HG03135 (cell line): Measurements from ENCODE around the gene CALHM1.
"Not testable (repeated sequence)": the region's sequence is repeated elsewhere in the genome, so short reads cannot be mapped to it uniquely, and the experiment has no call there.

Experiments
- ATAC-seq: cut with Tn5 transposase; IDR thresholded peaks from one replicate; pipeline ENCODE4 v1.9.1; 2021; ENCODE audit warnings: mild to moderate bottlenecking, moderate library complexity; ENCODE audit not compliant: unreplicated experiment

CALHM1 gene, protein sequence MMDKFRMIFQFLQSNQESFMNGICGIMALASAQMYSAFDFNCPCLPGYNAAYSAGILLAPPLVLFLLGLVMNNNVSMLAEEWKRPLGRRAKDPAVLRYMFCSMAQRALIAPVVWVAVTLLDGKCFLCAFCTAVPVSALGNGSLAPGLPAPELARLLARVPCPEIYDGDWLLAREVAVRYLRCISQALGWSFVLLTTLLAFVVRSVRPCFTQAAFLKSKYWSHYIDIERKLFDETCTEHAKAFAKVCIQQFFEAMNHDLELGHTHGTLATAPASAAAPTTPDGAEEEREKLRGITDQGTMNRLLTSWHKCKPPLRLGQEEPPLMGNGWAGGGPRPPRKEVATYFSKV

DNA sequence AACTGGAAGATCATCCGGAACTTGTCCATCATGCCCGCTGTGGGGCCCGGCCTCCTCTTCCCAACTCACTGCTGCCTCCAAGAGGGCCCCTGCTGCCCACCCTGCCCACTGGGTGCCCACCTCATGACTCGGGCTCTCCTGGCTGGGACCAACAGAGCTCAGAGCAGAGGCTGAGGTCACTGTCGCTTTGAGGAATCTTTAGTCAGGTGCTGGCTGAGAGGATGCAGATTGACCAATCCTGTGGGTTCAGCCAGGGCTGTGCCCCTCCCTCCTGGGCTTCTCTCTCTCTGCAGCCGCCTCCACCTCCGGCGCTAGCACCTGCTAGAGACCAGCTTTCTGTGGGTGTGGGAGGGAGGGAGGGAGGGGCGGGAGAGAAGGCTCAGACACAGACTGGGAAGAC, at the start of gene CALHM1:
Gene CALHM1 (minus strand): TSS at position 181 of the 400 bp plus-strand sequence. CDS start 149 bp downstream, at position 32.
- peak; percentile 60 for ATAC-seq

DNA sequence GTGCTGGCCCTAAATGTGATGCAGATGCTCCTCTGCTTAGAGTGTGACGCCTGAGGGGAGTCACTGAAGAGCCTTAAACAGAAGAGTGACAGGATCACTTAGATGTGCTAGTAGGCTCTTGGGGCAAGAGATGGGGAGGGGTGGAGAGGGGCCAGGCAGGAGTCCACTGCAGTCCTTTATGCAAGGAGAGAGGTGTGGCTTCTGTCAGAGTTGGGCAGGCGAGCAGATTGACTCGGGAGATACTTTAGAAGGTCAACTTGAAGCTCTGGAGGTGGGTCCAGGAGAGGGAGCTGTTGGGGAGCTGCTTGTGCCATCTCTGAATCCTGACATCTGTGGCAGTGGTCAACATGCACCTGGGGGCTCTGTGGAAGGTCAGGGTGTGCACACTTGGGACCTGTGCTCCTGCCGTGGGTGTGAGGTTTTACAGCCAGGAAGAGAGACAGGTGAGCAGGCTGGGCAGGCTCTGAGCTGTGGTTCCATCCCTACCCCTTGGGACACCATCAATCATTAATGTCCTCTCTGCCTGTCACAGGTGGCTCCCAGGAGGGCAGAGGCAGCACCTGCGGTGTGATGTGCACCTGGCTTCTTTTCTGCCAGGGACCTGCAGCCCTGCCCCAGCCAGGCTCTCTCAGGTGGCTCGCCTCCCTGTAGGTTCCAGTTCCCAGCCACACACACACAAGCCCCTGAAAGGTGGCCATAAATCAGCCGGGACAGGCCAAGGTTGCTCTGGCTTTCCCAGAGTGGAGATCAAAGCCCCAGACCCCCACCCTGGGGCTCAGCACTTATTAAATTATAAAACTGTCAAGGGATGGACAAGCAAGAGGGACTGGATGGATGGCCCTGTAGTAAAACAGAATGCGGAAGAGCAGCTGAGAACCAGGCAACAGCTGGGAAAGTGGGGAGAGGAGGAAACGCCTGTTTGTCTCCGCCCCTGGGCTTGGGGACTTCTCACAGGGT, 48.8 kb upstream of the CALHM1 start:
- ATAC-seq, result no peak

DNA sequence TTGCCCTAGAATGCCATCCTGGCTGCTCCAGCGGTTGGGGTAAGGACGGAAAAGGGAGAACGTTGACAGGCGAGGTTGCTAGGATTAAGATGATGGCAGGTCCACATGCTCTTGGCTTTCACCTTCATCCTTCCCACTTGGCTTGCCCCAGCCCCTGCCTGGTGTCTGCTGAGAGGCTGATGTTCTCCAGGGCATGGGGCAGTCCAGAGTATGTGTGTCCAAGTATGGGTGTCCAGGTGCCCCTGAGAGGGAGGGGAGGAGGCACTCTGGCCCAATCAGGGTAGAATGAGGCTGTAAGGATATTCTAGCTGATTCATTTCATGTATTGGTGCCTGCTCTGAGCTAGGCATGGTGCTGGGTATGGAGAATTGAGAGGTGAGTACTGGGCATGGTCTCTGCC, 47.4 kb upstream of the CALHM1 start:
- no peak for ATAC-seq

DNA sequence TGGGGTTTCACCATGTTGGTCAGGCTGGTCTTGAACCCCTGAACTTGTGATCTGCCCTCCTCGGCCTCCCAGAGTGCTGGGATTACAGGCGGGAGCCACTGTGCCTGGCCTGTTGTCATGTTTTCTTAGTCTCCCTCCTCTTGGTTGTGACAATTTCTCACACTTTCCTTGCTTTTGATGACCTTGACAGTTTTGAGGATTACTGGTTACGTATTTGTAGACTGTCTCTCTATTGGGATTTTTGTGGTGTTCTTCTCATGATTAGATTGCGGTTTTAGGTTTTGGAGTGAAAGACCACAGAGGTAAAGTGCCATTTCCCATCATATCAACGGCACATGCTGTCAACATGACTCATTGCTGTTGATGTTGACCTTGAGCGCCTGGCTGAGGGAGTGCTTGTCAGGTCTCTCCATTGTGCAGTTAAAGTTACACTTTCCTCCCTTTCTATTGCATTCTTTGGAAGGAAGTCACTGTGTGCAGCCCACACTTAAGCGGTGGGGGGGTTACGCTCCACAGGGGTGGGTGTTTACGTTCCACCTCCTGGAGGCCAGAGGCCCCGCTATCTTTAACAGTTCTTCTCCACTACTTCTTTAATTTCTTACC, 45.6 kb upstream of the CALHM1 start:
- ATAC-seq, result no peak

DNA sequence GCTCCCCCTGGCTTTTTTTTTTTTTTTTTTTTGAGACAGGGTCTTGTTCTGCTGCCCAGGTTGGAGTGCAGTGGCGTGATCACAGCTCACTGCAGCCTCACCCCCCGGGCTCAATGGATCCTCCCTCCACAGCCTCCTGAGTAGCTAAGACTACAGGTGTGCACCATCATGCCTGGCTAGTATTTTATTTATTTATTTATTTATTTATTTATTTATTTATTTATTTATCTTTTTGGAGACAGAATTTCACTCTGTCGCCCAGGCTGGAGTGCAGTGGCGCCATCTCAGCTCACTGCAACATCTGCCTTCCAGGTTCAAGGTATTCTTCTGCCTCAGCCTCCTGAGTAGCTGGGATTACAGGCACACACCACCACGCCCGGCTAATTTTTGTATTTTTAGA, 45.1 kb upstream of the CALHM1 start:
- ATAC-seq, result not testable (repeated sequence)

DNA sequence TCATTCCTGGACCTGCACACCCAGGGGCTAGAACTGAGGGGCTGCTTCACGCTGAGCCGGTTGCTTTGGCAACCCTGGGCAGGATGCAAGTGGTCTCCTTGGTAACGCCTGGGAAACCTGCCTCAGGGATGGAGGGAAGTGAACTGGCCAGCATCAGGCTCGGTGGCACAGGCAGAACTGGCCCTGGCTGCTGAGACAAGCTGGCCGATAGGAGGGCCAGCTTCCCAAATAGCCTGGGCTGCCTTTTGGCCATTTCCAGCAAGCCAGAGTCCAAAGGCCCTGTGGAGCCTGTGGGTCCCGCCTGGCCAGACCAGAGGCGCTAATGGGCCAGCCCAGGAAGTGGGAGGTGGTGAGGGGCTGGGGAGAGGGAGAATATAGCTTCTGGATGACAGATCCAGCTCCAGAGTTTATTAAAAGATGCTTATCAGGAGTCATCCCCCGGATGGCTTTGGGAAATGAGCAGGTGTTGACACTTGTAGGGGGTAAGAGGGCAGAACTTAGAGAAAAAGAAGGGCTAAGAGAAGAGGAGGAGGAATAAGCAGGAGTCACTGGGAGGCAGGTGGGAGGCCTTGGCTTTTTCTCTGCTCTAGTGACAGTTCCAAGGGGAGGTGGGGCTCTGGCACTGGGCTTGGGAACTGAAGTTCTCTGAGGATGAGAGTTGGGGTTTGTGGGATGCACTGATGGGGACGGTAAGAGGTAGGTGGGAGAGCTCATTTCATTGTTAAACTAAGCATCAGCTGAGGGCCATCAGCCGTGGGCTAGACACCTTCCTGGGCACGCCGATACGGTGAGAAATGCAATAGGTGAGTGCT, 44.4 kb upstream of the CALHM1 start:
- no peak for ATAC-seq

DNA sequence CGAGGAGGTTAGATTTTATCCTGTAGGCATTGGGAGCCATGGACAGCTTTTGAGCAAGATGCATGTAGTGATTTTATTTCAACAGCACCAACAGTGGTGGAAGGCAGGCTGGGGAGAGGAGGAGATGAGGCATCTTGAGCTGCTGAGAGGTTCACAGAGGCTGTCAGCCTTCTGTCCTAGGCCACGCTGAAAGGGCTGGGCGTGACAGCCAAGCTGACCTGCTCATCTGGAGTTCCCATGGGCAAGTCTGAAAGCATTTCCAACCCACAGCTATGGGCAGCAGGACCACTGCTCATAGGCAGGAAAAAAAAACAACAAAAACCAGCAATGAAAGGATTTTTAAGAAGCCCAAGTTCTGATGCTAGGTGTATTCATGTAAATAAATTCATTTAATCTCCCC, 42.5 kb upstream of the CALHM1 start:
- ATAC-seq, result no peak

DNA sequence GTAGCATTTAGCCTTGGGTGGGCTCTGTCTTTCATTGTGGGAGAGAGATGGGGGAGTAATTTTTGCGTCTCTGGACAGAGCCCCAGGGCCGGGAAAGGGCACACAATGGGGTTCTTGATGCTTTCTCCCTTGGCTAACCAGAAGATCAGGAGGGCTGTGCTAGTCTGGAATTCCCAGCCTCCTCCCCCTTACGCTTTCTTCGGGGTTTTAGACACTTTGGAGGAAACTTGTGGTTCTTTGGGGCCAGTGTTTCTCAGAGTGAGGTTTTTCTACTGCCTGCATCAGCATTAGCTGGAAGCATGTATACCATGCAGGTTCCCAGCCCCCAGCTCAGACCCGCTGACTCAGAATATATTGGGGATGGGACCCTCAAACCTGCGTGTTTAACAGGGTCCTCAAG, 41.8 kb upstream of the CALHM1 start:
- no peak for ATAC-seq

DNA sequence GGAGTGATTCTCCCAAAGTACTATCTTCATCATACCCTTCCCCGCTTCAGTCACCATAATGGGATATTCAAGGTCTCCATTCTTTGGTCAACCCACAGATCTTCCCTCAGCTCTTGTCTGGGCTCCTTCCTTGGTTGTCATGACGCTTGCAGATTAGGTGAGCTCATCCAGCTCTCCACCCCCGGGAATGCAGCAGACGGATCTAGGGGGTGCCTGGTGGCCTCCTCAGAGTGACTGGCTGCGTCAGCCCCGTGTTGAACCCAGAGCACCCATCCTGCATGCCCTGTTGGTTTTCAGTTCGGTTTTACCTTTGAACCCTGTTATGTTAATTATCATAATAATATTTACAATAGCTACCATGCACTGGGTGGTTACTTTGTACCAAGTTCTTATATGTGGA, 41.2 kb upstream of the CALHM1 start:
- ATAC-seq, result no peak

DNA sequence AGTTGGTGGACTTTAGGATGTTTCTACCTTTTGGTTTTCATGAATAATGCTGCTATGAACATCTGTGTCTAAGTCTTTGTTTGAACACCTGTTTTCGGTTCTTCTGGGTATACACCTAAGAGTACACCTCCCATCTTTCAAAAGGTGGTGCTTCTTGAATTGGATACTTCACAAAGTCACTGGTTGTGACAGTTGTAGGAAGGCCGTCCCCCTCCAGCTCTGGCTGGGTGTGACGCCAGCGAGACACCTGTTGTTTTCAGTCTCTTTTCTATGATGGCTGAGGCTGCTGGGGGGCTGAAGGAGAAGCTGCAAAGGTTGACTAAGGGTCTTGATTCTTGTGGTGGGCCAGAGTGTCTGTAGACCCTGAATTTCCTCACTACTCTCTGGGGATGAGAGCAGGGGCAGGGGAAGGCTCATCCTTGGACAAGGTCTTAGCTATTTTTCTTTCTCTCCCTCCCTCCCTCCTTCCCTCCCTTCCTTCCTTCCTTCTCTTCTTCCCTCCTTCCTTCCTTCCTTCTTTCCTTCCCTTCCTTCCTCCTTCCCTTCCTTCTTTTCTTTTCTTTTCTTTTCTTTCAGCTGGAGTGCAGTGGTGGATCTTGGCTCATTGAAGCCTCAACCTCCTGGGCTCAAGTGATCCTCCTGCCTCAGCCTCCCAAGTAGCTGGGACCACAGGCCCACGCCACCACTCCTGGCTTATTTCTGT, 40.4 kb upstream of the CALHM1 start:
- ATAC-seq, result no peak

DNA sequence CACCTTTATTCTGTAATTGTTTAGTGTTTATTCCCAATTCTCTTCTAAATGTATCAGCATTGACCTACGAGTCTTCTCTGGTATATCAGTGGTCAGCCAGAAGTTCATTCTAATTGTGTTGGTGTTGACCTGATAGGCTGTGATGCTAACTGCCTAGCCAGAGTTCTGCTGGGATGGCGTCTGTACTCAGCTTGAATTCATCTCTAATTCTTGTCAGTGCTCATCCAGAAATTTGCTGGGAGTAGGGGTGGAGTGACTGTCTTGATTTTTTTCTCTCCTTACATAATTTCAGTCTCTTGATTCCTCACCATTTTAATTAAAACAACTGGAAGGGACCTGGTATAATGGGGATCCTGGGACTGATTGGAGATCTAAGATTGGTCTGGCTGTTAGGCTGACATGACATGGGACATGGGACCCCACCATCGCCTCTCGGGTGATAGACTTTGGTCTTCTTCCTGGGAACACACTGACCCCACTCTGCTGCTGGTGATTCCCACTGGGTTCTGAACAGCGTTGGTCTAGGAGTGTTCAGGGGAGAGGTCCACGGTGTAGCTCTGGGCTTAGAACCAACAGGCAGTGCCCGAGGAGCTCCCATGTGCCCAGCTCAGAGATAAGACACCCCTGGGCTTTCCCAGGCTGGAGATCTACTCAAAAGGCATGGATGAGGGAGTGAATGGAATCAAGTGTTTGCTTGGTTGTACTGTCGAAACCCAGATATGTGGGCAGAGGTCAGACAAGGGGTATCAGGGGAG, 38.6 kb upstream of the CALHM1 start:
- ATAC-seq, result no peak

DNA sequence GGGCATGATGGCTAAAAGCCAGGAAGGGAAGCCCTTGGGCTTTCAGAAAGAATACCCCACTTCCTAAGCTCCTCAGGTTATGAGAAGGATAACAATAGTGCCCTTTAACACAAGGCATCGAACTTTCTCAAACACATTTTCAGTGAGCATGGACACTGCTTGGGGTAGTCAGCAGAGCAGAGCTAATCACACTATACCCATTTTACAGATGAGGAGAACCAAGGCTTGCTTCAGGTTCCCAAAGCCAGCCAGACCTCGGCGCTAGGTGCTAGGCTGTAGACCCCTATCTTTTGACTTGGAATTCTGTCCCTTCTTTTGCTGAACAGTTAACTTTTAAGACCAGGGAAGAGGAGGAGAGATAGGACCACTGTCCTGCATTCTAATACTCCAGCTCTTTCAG, 36.6 kb upstream of the CALHM1 start:
- ATAC-seq, result no peak

DNA sequence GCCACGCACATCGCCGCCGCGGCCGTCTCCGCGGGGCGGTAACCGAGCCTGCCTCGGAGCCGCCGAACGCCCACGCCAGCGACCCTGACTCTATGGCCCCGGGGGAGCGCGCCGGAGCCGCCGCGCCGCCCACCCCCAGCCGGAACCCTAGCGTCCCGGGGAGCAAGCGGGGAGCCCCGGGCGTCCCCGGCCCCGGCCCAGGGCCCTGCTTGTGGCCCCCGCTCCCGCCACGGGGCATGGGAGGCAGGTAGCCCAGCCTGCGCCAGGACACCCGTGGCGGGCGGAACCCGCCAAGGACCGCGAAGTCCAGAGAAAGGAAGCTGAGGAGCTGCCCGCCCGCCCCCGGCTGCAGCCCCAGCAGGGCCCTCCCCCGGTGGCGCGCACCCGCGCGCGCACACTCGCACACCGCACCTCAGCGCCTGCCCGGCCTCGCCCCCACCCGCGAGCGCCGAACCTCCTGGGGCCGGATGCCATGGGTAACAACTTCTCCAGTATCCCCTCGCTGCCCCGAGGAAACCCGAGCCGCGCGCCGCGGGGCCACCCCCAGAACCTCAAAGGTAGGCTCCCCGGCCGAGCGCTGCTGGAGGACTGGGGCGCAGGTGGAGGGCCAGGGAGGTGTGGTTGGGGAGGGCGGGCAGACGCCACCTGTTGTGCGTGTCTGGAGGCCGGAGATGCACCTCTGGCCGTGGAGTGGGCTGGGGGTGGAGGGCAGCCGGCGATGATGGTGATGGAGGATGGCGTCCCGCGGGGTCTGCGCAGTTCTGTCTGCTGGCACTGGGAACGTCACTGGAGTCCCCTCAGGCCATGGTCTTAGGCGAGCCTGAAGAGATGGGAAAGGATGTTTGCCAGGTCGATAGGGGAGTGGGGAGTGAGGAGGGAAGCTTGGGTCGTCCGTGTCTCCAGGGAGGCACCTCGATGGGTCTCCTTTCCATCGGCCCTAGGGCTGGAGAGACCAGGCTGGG, 35.5 kb upstream of the CALHM1 start:
- ATAC-seq, result no peak

DNA sequence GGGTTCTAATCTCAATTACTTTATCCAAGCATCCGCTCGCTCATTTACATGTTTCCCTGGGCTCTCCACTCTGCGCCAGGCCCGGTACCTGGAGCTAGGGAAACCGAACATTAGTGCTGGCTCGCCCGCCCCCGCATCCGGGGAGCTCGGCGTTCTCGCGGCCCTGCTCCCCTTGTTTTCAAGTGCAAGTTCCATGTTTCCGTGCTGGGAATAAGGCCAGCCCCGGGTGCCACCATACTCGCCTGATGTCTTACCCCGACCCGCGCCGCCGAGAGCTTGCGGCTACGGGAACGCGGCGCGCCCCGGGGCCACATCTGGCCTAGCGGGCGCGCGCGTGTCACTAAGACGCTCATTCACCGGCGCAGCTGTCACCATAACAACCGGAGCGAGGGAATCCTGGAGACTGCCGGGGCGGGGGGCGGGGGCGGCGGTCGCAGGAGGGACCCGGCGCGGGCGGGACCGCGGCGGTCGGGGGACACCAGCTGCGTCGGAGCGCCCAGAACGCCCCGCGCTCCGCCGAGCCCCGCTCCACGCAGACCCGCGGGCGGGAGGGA, 34.7 kb upstream of the CALHM1 start, which contains the start of gene NEURL1:
Gene NEURL1 (plus strand): TSS at position 344 of the 554 bp plus-strand sequence. CDS start 683 bp downstream, outside the sequence.
- ATAC-seq, result no peak

DNA sequence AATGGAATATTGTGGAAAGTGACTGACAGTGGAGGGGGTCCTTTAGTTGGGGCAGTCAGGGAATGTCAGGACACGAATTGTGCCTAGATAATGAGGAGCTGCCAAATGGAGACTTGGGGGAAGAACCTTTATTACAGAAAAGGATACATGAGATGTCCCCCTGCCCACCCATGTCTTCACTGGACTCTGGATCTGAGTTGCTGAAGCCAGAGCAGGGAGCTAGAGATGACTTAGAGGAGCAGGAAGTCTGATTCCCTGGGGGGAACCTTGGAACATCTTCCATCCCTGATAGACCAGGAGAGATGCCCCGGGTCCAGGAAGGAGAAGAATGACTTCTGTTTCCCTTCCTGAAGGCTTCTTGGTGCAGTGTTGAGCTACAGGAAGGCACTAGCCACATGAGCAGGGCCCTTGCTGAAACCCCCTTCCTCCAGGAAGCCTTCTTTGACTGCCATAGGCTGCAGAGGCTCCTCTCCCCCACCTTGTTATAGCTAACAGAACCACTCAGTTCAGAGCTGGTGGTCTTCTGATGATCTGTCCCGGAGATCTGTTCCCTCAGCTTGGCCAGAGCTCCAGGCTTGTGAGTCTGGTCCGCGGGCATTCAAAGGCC, 34.1 kb upstream of the CALHM1 start:
- no peak for ATAC-seq

DNA sequence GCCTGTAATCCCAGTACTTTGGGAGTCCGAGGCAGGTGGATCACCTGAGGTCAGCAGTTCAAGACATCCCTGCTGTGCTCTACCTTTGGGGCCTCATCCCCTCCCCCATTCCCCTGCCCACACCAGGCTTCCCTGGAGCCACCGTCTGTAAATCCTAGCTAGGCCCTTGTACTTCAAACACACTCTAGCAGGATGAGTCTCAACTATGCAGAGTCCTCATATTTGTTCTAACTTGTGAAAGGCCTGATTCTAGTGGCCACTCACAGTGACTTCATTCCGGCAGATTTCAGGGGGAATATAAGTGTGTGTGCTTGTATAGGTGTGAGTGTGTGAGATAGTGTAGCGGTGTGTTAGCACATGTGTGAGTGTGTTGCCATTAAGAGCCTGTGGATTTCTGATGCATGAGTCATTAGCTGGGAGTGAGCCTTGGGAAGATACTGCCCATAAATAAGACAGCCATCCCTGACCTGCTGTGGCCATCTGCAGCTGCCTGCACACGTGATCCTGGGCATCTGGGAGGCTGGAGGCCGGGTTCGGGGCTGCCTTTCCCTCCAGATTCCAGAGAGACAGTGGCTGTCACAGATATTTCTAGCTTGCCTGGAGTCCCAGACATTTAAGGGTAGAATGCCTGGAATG, 33.1 kb upstream of the CALHM1 start:
- no peak for ATAC-seq

DNA sequence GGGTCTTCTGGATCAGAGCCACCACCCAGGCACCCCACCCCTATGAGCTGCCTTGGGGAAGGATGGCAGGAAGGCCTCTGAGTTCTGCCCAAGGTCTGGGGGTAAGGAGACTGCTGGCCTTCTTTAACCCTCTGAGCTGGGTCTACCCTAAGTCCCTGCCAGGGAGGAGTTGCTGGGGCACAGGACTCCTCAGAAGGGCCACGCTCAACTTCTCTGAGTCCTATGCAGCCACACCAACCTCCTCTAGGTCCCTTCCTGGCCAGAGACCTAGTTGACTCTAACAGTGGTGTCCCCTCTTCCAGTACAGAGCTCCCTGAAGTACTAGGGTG, 32.2 kb upstream of the CALHM1 start:
- peak; percentile 21 for ATAC-seq
